Measurements from ENCODE around the gene FAT1. TPM values are rescaled to one million over a fixed set of nuclear protein-coding genes. Genes with fewer than 3 reads are reported as not detected.

Gene FAT1, protein sequence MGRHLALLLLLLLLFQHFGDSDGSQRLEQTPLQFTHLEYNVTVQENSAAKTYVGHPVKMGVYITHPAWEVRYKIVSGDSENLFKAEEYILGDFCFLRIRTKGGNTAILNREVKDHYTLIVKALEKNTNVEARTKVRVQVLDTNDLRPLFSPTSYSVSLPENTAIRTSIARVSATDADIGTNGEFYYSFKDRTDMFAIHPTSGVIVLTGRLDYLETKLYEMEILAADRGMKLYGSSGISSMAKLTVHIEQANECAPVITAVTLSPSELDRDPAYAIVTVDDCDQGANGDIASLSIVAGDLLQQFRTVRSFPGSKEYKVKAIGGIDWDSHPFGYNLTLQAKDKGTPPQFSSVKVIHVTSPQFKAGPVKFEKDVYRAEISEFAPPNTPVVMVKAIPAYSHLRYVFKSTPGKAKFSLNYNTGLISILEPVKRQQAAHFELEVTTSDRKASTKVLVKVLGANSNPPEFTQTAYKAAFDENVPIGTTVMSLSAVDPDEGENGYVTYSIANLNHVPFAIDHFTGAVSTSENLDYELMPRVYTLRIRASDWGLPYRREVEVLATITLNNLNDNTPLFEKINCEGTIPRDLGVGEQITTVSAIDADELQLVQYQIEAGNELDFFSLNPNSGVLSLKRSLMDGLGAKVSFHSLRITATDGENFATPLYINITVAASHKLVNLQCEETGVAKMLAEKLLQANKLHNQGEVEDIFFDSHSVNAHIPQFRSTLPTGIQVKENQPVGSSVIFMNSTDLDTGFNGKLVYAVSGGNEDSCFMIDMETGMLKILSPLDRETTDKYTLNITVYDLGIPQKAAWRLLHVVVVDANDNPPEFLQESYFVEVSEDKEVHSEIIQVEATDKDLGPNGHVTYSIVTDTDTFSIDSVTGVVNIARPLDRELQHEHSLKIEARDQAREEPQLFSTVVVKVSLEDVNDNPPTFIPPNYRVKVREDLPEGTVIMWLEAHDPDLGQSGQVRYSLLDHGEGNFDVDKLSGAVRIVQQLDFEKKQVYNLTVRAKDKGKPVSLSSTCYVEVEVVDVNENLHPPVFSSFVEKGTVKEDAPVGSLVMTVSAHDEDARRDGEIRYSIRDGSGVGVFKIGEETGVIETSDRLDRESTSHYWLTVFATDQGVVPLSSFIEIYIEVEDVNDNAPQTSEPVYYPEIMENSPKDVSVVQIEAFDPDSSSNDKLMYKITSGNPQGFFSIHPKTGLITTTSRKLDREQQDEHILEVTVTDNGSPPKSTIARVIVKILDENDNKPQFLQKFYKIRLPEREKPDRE (N-terminal part only)
- total RNA-seq, result 10 to 100 TPM; 70.3 to 89.5 TPM

GRCh38 chr4:186723292-186724057 is at the start of gene FAT1:
Gene FAT1, minus strand, starts transcription at chr4:186723856. Its CDS starts 14,029 bp downstream, at chr4:186709827.
- TF ChIP-seq CTCF (IDR thresholded peaks at IDR 0.05), result no peak
- peak within 1 kb of the TSS; percentile 92 to 97 for H3K27ac ChIP-seq
- H3K4me3 ChIP-seq, result peak within 1 kb of the TSS; percentile 76 to 77
- peaks cover 0 to 21% of the 10 kb centered on the region in 2 donors for H3K4me1 ChIP-seq
- peaks cover 0 to 16% of the 10 kb centered on the region in 2 donors for H3K9me3 ChIP-seq
- no peak for DNase-seq (ENCODE audit: low spot score)
- H3K27me3 ChIP-seq, result no peaks in the 10 kb centered on the region
- no peaks in the 10 kb centered on the region for H3K36me3 ChIP-seq

DNA sequence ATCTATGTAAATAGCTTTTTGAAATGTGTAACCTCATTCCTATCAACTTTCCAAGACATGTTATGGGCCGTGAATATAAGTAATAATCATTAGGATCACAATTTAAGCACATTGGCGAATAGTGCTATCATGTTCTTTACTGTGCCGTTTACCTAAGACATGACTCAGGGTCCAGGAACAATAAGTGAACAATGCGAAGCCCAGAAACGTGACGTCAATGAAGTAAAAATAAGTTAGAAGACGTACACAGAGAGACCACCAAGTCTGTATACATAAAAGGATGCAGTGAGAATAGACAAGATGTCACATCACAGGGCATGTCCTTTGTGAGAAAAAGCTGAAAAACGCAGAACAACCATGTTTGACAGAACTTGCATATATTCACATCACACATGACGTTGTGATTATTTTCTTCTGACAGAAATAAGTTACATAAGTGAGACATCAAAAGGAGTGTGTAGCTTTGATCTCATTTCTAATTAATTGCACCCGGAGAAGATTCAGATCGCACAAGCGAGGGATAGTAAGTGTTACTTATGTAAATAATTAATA is 49.4 kb upstream of the FAT1 start:
- no peaks in the 10 kb centered on the region for H3K4me1 ChIP-seq
- DNase-seq (ENCODE audit: low spot score), result no peak
- no peak for TF ChIP-seq CTCF (IDR thresholded peaks at IDR 0.05)
- no peak overlapping the region for H3K27ac ChIP-seq
- no peaks in the 10 kb centered on the region for H3K27me3 ChIP-seq
- no peak overlapping the region for H3K4me3 ChIP-seq
- no peaks in the 10 kb centered on the region for H3K9me3 ChIP-seq
- no peaks in the 10 kb centered on the region for H3K36me3 ChIP-seq

DNA sequence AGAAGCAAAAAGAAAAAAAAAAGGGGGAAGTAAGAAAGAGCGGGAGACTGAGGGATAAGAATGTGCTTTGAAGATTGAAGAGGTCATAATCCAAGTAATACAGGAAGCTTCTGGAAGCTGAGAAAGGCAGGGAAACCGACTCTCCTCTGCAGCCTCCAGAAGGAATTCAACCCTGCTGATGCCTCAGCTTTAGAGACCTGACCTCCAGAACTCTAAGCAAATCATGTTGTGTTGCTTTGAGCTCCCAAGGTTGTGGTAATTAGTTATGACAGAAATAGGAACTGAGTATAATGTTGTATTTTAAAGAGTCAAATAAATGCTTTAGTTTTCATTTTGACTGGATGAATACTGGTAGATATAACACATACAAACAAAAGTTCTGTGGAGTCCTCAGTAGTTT is 48.0 kb upstream of the FAT1 start:
- Histone ChIP-seq H3K27me3 (no peaks in the 10 kb centered on the region), H3K4me3 (no peak overlapping the region), H3K27ac (no peak overlapping the region), H3K4me1 (no peaks in the 10 kb centered on the region), H3K9me3 (no peaks in the 10 kb centered on the region), H3K36me3 (no peaks in the 10 kb centered on the region)
- DNase-seq (ENCODE audit: low spot score), result no peak
- no peak for TF ChIP-seq CTCF (IDR thresholded peaks at IDR 0.05)

DNA sequence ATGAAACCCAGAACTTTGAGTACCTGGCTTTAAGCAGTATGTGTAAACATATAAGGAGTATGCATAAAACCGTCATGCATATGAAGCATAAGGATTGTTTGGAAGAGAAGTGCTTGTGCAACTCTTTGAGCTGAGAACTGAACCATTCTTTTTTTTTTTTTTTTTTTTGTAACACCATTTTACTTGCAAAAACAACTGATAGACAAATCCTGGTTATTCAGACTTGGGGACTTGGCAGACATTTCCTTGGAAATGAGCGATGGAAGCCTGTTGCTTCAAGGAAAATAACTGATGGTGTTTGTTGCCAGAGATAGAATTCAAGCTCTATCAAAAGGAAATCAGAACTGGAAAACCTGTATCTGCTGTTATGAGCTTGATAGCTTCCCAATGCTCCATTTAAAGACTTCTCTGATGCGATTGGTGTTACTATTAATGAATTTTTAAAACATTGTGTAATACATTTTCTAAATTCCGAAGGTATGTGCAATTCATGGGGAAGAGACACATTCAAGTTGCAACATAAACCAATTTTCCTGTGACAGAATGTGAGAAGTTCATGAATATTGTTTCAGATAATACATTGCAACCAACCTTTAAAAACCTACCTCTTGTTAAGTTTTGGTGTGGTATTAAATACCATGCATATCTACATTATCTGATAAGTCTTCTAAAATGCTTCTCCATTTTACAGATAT is 47.0 kb upstream of the FAT1 start:
- H3K27ac ChIP-seq, result no peak overlapping the region
- H3K27me3 ChIP-seq, result no peaks in the 10 kb centered on the region
- no peak for TF ChIP-seq CTCF (IDR thresholded peaks at IDR 0.05)
- no peaks in the 10 kb centered on the region for H3K9me3 ChIP-seq
- no peaks in the 10 kb centered on the region for H3K4me1 ChIP-seq
- no peak overlapping the region for H3K4me3 ChIP-seq
- H3K36me3 ChIP-seq, result no peaks in the 10 kb centered on the region
- no peak for DNase-seq (ENCODE audit: low spot score)
